PC-3 (cell line): ENCODE measurements around the gene RPE65. TPM values are rescaled to one million over a fixed set of nuclear protein-coding genes. Genes with fewer than 3 reads are reported as not detected.
A peak's percentile ranks its signal among the peaks of the same experiment; 100 is the strongest.
"Not testable (repeated sequence)": the region's sequence is repeated elsewhere in the genome, so short reads cannot be mapped to it uniquely, and the experiment has no call there.

Source experiments
- ATAC-seq: fragments of 200-7000 bp; cut with Tn5 transposase; 2 replicates; pipeline ENCODE4 v1.9.1; 2020; ENCODE audit warnings: mild to moderate bottlenecking, moderate library complexity
- BruUV-seq: library from RNA; stranded (reverse); fragments of 400-500 nt; replicated peaks from 2 replicates; lab custom pipeline; 2021; lab: Mats Ljungman, UMichigan
- CTCF ChIA-PET: fragments of 300-600 bp; sonication (Branson Sonifier 250); formaldehyde crosslinking; loops from one replicate; lab custom pipeline; 2022; ENCODE audit warnings: antibody characterized with exemption; lab: Charles Lee
- POLR2A ChIA-PET: fragments of 300-600 bp; sonication (Branson Sonifier 250); formaldehyde crosslinking; loops from one replicate; lab custom pipeline; 2022; ENCODE audit warnings: antibody characterized with exemption; ENCODE audit not compliant: unreplicated experiment; lab: Charles Lee
- DNase-seq: peaks from one replicate; pipeline ENCODE4 v3.0.0-alpha.2; 2015
- H2AFZ ChIP-seq: fragments of 300-600 bp; sonication (generic); 2 replicates; pipeline ENCODE4 v1.6.0; 2016; ENCODE audit warnings: antibody characterized with exemption, low read length
- H3F3A ChIP-seq: fragments of 300-600 bp; sonication (generic); one replicate; pipeline ENCODE4 v1.6.0; 2017; ENCODE audit warnings: antibody characterized with exemption, low read length, control low read depth, mild to moderate bottlenecking; ENCODE audit not compliant: unreplicated experiment
- H3K27ac ChIP-seq: fragments of 300-600 bp; sonication (generic); 2 replicates; pipeline ENCODE4 v1.5.1; 2016; ENCODE audit warnings: mild to moderate bottlenecking, low read length
- H3K27me3 ChIP-seq: fragments of 300-600 bp; sonication (generic); 2 replicates; pipeline ENCODE4 v1.6.1; 2016; ENCODE audit warnings: low read length, mixed read lengths
- H3K36me3 ChIP-seq: fragments of 300-600 bp; sonication (generic); 2 replicates; pipeline ENCODE4 v1.6.1; 2016; ENCODE audit warnings: low read depth, mixed run types, low read length, mixed read lengths
- H3K4me1 ChIP-seq: fragments of 300-600 bp; sonication (generic); 2 replicates; pipeline ENCODE4 v1.5.1; 2016; ENCODE audit warnings: low read length; ENCODE audit not compliant: insufficient read depth
- H3K4me2 ChIP-seq: fragments of 300-600 bp; sonication (generic); 2 replicates; pipeline ENCODE4 v1.6.0; 2016; ENCODE audit warnings: low read length
- H3K4me3 ChIP-seq: fragments of 300-600 bp; sonication (generic); 2 replicates; pipeline ENCODE4 v1.5.1; 2016; ENCODE audit warnings: mild to moderate bottlenecking, low read length, mixed read lengths
- H3K79me2 ChIP-seq: fragments of 300-600 bp; sonication (generic); 2 replicates; pipeline ENCODE4 v1.6.1; 2017; ENCODE audit warnings: low read length, mixed read lengths
- H3K9ac ChIP-seq: fragments of 300-600 bp; sonication (generic); 2 replicates; pipeline ENCODE4 v1.6.0; 2016; ENCODE audit warnings: mild to moderate bottlenecking, low read length
- H3K9me2 ChIP-seq: fragments of 300-600 bp; sonication (generic); replicated peaks from 2 replicates; pipeline ENCODE4 v1.6.1; 2016; ENCODE audit warnings: mixed run types, low read length, mixed read lengths
- H3K9me3 ChIP-seq: fragments of 300-600 bp; sonication (generic); 2 replicates; pipeline ENCODE4 v1.6.1; 2016; ENCODE audit warnings: low read length, mixed read lengths
- H4K20me1 ChIP-seq: fragments of 300-600 bp; sonication (generic); 2 replicates; pipeline ENCODE4 v1.6.1; 2016; ENCODE audit warnings: low read length, mixed read lengths
- CTCF ChIP-seq: fragments of 300-600 bp; sonication (generic); conservative IDR thresholded peaks from 2 replicates; pipeline ENCODE4 v1.5.1; 2017; ENCODE audit warnings: antibody characterized with exemption, low read depth, mild to moderate bottlenecking, low read length
- EZH2 ChIP-seq: fragments of 300-600 bp; sonication (generic); IDR thresholded peaks from one replicate; pipeline ENCODE4 v1.6.1; 2017; ENCODE audit warnings: antibody characterized with exemption, mild to moderate bottlenecking, low read length; ENCODE audit not compliant: unreplicated experiment
- EZH2phosphoT487 ChIP-seq: fragments of 300-600 bp; sonication (generic); IDR thresholded peaks from 2 replicates; pipeline ENCODE4 v1.6.1; 2018; ENCODE audit warnings: mild to moderate bottlenecking, antibody characterized with exemption, low read length, borderline replicate concordance
- intact Hi-C: fragments of 100-400 bp; cut with micrococcal nuclease; formaldehyde crosslinking; loops from 2 replicates; pipeline ENCODE4 v1.9.0; 2023
- total RNA-seq: library from RNA; depleted of rRNA; stranded (reverse); fragments of >200 nt; gene quantifications from 2 replicates; pipeline ENCODE4 v1.2.3, GENCODE V29; 2014

RPE65 gene
- total RNA-seq, 1 experiment from 2014 or later, result not detected

DNA sequence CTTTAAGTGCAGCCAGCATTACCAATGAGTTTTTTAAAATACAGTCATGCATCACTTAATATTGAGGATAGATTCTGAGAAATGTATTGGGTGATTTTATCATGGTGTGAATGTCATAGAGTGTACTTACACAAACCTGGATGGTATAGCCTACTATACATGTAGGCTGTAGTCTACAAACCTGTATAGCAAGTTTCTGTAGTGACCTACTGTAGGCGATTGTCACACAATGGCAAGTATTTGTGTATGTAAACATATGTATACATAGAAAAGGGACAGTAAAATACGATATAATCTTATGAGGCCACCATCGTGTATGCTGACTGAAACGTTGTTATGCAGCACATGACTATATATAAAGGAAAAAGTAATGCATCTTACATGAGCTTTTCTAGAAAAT, 48.2 kb downstream of the RPE65 start:
- ChIA-PET POLR2A (interaction anchor here (0.7 kb wide), 1 partner anchor 77 kb away, joined by 6 read pairs; no protein-coding TSS in a partner anchor), CTCF (no interaction called here)
- H4K20me1 ChIP-seq, result peaks cover 23% of the 10 kb centered on the region
- TF ChIP-seq EZH2phosphoT487 (no peak), EZH2 (no peak), CTCF (no peak)
- H3K27me3 ChIP-seq, result no peaks in the 10 kb centered on the region
- peak; percentile 57 for DNase-seq
- H3K4me1 ChIP-seq, result no peaks in the 10 kb centered on the region
- no peak overlapping the region for H2AFZ ChIP-seq
- no peak overlapping the region for H3K27ac ChIP-seq
- H3K36me3 ChIP-seq, result peaks cover 43% of the 10 kb centered on the region
- H3F3A ChIP-seq, result peaks cover 14% of the 10 kb centered on the region
- no peak overlapping the region for H3K4me3 ChIP-seq
- no peaks in the 10 kb centered on the region for H3K9me3 ChIP-seq
- H3K4me2 ChIP-seq, result no peak overlapping the region
- no peak overlapping the region for H3K9ac ChIP-seq
- ATAC-seq, result no peak
- intact Hi-C loops, result no loop called here
- H3K9me2 ChIP-seq, result no peaks in the 10 kb centered on the region
- H3K79me2 ChIP-seq, result 0 out of 2 replicates have a peak, but pooled peaks cover 14% of the 10 kb centered on the region
- no TSS peak for BruUV-seq

DNA sequence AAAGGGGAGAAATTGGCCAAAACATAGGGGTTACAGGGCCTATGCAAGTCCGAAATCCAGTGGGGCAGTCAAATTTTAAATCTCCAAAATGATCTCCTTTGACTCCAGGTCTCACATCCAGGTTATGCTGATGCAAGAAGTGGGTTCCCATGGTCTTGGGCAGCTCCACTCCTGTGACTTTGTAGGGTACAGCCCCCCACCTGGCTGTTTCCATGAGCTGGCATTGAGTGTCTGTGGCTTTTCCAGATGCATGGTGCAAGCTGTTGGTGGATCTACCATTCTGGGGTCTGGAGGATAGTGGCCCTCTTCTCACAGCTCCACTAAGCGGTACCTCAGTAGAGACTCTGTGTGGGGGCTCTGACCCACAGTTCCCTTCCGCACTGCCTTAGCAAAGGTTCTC, 54.2 kb downstream of the RPE65 start:
- ATAC-seq, result peak; percentile 21
- peaks cover 31% of the 10 kb centered on the region for H4K20me1 ChIP-seq
- peaks cover 38% of the 10 kb centered on the region for H3F3A ChIP-seq
- H3K4me3 ChIP-seq, BruUV-seq, H3K9ac ChIP-seq, H3K27ac ChIP-seq, H3K4me1 ChIP-seq, H3K9me3 ChIP-seq, H3K4me2 ChIP-seq, H3K9me2 ChIP-seq, CTCF ChIA-PET, H3K27me3 ChIP-seq, POLR2A ChIA-PET, intact Hi-C loops, H2AFZ ChIP-seq, DNase-seq: not testable (repeated sequence)
- H3K79me2 ChIP-seq, result peaks cover 30% of the 10 kb centered on the region
- H3K36me3 ChIP-seq, result peaks cover 44% of the 10 kb centered on the region

DNA sequence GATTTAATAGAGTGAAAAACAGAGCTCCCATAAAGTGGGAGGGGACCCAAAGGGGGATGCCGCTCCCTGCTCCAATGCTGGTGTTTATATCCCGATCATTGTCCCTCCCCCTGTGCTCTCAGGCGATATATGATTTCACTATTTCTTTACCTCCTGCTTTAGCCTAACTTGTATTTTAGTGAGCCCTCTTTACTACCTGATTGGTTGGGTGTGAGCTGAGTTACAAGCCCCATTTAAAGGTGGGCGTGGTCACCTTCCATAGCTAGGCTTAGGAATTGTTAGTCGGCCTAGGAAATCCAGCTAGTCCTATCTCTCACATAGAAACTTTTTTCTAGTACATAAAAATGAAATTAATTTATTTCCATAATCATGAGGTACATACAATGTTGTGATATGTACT, 57.3 kb downstream of the RPE65 start:
- H3K4me2 ChIP-seq, result peak overlapping the region; percentile 27; the same call in 1 of the 2 replicates
- CTCF ChIA-PET, H3K27me3 ChIP-seq, intact Hi-C loops, H3K4me1 ChIP-seq, H3K9me2 ChIP-seq, H3K9ac ChIP-seq, H3K9me3 ChIP-seq, ATAC-seq, H2AFZ ChIP-seq, BruUV-seq: not testable (repeated sequence)
- peaks cover 53% of the 10 kb centered on the region for H3K79me2 ChIP-seq
- DNase-seq, result peak; percentile 34
- H4K20me1 ChIP-seq, result peaks cover 35% of the 10 kb centered on the region
- H3K4me3 ChIP-seq, result peak overlapping the region; percentile 32; the same call in 1 of the 2 replicates
- peaks cover 27% of the 10 kb centered on the region for H3F3A ChIP-seq
- POLR2A ChIA-PET, result interaction anchor here (0.6 kb wide), 1 partner anchor 45 kb away, joined by 4 read pairs; no protein-coding TSS in a partner anchor
- peak overlapping the region; percentile 51; the same call in 1 of the 2 replicates for H3K27ac ChIP-seq
- H3K36me3 ChIP-seq, result peaks cover 39% of the 10 kb centered on the region

- H2AFZ ChIP-seq, H3K36me3 ChIP-seq, H3K9me2 ChIP-seq, BruUV-seq, CTCF ChIA-PET, H3K27me3 ChIP-seq, H4K20me1 ChIP-seq, POLR2A ChIA-PET, H3K9me3 ChIP-seq: not testable (repeated sequence)
- Histone ChIP-seq H3K79me2 (peaks cover 73% of the 10 kb centered on the region), H3K4me2 (peak overlapping the region; percentile 84), H3K4me1 (peaks cover 43% of the 10 kb centered on the region), H3K9ac (peak overlapping the region; percentile 91), H3K4me3 (peak overlapping the region; percentile 89), H3K27ac (peak overlapping the region; percentile 100), H3F3A (peaks cover 19% of the 10 kb centered on the region)
- ATAC-seq, result peak; percentile 10
- intact Hi-C loops, result loop anchor here (2.0 to 10.0 kb wide), 4 partner anchors 39 to 701 kb away; partner anchors contain the start of gene GADD45A
- peak; percentile 67 for DNase-seq
These were observed 63.8 kb downstream of the RPE65 start for GRCh38 chr1:68385798-68386524.
